Glomerular endothelial cell (primary cell): Measurements from ENCODE around the gene PSMF1. TPM values are rescaled to one million over a fixed set of nuclear protein-coding genes. Genes with fewer than 3 reads are reported as not detected.

Experiments used
- DNase-seq: peaks from one replicate; pipeline ENCODE4 v3.0.0-alpha.2; 2011; ENCODE audit warnings: low read depth, low spot score; ENCODE audit errors: extremely low read depth
- total RNA-seq: library from RNA; depleted of rRNA; stranded (reverse); fragments of >200 nt; gene quantifications from 2 replicates; pipeline ENCODE4 v1.2.3, GENCODE V29; 2015

The PSMF1 gene
- total RNA-seq, 1 donor from 2014 or later, result 110 TPM

- no peak for DNase-seq
Measured at GRCh38 chr20:1163653-1164052, 45.3 kb downstream of the PSMF1 start.

- no peak for DNase-seq
Measured at GRCh38 chr20:1164871-1165270, 46.5 kb downstream of the PSMF1 start.

GRCh38 chr20:1165521-1165920 lies 47.1 kb downstream of the PSMF1 start:
- DNase-seq, result no peak

GRCh38 chr20:1165941-1166340 lies 47.5 kb downstream of the PSMF1 start:
- DNase-seq, result no peak

- peak; percentile 20 for DNase-seq
Measured at GRCh38 chr20:1166948-1167720, 48.7 kb downstream of the PSMF1 start.

GRCh38 chr20:1169224-1169623 lies 50.8 kb downstream of the PSMF1 start:
- no peak for DNase-seq

GRCh38 chr20:1171461-1172093 lies 53.2 kb downstream of the PSMF1 start:
- no peak for DNase-seq

- no peak for DNase-seq
Measured at GRCh38 chr20:1173698-1174097, 55.3 kb downstream of the PSMF1 start.

- DNase-seq, result no peak
Measured at GRCh38 chr20:1174787-1175186, 56.4 kb downstream of the PSMF1 start.

GRCh38 chr20:1177680-1178079 lies 59.3 kb downstream of the PSMF1 start:
- DNase-seq, result no peak

GRCh38 chr20:1178103-1178502 lies 59.7 kb downstream of the PSMF1 start:
- no peak for DNase-seq

GRCh38 chr20:1178623-1179022 lies 60.2 kb downstream of the PSMF1 start:
- DNase-seq, result no peak

- no peak for DNase-seq
Measured at GRCh38 chr20:1180949-1181348, 62.5 kb downstream of the PSMF1 start.

GRCh38 chr20:1182106-1182505 lies 63.7 kb downstream of the PSMF1 start:
- DNase-seq, result no peak

GRCh38 chr20:1183153-1183552 lies 64.8 kb downstream of the PSMF1 start:
- no peak for DNase-seq

GRCh38 chr20:1184260-1184637 lies 65.8 kb downstream of the PSMF1 start:
- DNase-seq, result no peak

GRCh38 chr20:1184638-1185315 lies 66.4 kb downstream of the PSMF1 start, which contains the start of gene TMEM74B:
Gene TMEM74B (minus strand): TSS chr20:1184981. CDS start chr20:1183801, 1,180 bp downstream.
- DNase-seq, result no peak

GRCh38 chr20:1185316-1185741 lies 66.9 kb downstream of the PSMF1 start:
- DNase-seq, result no peak

GRCh38 chr20:1185790-1186334 lies 67.5 kb downstream of the PSMF1 start:
- DNase-seq, result no peak

- no peak for DNase-seq
Measured at GRCh38 chr20:1186367-1186991, 68.1 kb downstream of the PSMF1 start.

GRCh38 chr20:1187605-1188171 lies 69.3 kb downstream of the PSMF1 start:
- DNase-seq, result no peak
